ENCODE data around the gene EEF2K. TPM values are rescaled to one million over a fixed set of nuclear protein-coding genes. Genes with fewer than 3 reads are reported as not detected.

The EEF2K gene
- total and polyA plus RNA-seq, 4 donors, result 5.6 to 40.8 (median 17.4) TPM

DNA sequence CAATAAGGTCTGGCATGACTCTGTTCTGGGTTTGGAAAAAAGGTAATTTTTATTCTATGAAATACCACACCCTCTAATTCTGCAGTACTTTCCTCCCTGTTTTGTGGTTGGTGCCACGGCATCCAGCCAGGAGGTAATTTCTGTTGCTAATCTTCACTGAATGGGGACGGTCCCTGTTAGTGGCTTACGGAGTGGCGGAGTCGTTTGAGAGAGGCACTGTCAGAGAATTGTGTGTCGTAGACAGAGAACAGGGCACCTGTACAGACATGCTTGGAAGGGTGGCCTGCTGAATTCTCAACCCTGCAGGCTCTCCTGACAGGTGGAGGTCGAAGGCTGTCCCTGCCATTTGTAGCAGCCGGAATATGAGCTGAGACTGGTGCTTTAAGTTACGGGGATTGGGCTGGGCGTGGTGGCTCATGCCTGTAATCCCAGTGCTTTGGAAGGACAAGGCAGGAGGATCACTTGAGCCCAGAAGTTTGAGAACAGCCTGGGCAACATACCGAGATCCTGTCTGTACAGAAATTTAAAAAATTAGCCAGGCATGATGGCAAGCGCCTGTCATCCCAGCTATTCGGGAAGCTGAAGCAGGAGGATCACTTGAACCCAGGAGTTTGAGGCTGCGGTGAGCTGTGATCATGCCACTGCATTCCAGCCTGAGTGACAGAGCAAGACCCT is 33.2 kb downstream of the EEF2K start:
- Histone ChIP-seq H3K4me1 (ENCODE audit: control insufficient read depth in 5 of 5, insufficient read depth in 5 of 5, low read length in 5 of 5) (peaks cover 0 to 4% (median 3%) of the 10 kb centered on the region in 5 donors), H3K9ac (ENCODE audit: insufficient read depth in 1 of 2, low read length in 2 of 2) (no peak overlapping the region), H3K27ac (ENCODE audit: low read depth in 1 of 2, low read length in 1 of 2) (no peak overlapping the region), H3K27me3 (ENCODE audit: control insufficient read depth in 3 of 3, insufficient read depth in 3 of 3, low read length in 2 of 3) (no peaks in the 10 kb centered on the region), H3K9me3 (ENCODE audit: control insufficient read depth in 4 of 4, insufficient read depth in 3 of 4, low read length in 3 of 4) (no peaks in the 10 kb centered on the region), H3K36me3 (ENCODE audit: control insufficient read depth in 4 of 4, insufficient read depth in 4 of 4, low read length in 4 of 4) (peaks cover 0 to 9% (median 1%) of the 10 kb centered on the region in 4 donors), H3K4me3 (no peak overlapping the region)
- DNase-seq, result no peak
- 84 to 88% methylated on average over 14 of the region's 14 CpGs for WGBS, 2 donors
- TF ChIP-seq, protein P1, sequence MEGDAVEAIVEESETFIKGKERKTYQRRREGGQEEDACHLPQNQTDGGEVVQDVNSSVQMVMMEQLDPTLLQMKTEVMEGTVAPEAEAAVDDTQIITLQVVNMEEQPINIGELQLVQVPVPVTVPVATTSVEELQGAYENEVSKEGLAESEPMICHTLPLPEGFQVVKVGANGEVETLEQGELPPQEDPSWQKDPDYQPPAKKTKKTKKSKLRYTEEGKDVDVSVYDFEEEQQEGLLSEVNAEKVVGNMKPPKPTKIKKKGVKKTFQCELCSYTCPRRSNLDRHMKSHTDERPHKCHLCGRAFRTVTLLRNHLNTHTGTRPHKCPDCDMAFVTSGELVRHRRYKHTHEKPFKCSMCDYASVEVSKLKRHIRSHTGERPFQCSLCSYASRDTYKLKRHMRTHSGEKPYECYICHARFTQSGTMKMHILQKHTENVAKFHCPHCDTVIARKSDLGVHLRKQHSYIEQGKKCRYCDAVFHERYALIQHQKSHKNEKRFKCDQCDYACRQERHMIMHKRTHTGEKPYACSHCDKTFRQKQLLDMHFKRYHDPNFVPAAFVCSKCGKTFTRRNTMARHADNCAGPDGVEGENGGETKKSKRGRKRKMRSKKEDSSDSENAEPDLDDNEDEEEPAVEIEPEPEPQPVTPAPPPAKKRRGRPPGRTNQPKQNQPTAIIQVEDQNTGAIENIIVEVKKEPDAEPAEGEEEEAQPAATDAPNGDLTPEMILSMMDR (IDR thresholded peaks at IDR 0.05; ENCODE audit: control extremely low read depth, extremely low read depth), result no peak
- ATAC-seq (ENCODE audit: insufficient read depth, low FRiP score), result no peak

DNA sequence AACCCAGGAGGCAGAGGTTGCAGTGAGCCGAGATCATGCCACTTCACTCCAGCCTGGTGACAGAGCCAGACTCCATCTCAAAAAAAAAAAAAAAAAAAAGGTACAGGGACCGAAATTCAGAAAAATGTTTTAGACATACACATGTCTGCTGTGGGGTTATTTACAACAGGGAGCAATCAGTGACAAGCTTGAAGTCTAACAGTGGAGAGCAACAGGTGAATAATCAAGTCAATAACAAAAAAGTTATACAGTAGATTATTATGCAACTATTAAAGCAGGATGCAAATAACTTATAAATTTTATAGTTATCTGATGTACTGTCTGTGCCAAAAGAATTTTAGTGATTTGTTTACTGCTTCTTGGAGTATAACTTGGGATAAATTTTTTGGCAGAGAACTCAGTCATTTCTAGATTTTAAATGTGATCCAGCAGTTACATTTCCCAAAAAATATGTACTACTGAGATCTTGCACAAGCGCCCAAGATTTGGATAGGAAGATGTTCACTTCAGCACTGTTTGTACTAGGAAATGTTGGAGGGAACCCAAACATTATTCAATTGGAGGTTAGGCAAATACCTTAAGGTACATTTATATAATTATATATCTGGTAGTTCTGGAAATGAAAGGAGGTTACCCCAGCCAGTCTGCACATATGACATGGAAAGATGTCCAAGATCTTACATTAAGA is 34.1 kb downstream of the EEF2K start:
- peak in 2 of 3 donors; percentile 77 to 85 for DNase-seq
- whole genome bisulfite sequencing, 2 donors, result 63 to 64% methylated on average over 3 of the region's 3 CpGs
- no peak for ATAC-seq (ENCODE audit: insufficient read depth, low FRiP score)

DNA sequence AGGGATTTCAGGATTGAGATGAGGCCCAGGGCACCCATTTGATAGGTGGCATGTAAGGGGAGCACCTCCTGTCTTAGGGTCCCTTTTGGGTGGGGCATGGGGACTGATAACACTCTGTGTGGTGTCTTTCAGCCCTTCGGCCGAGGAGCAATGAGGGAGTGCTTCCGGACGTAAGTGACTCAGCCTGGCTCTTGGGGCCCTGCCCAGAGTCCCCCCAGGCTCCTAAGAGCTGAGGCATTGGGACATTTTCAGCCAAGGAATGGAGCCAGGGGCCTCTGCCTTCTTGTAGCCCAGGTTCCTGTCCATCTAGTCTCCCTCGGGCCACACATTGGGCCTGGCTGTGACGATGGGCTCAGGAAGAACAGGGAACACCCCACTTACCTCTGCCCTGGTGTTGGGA is 44.4 kb downstream of the EEF2K start:
- peaks cover 23 to 46% (median 26%) of the 10 kb centered on the region in 4 donors for H3K36me3 ChIP-seq (ENCODE audit: control insufficient read depth in 4 of 4, insufficient read depth in 4 of 4, low read length in 4 of 4)
- H3K4me1 ChIP-seq (ENCODE audit: control insufficient read depth in 5 of 5, insufficient read depth in 5 of 5, low read length in 5 of 5), result no peaks in the 10 kb centered on the region
- WGBS, 2 donors, result 96 to 98% methylated on average over 6 of the region's 6 CpGs
- H3K9ac ChIP-seq (ENCODE audit: insufficient read depth in 1 of 2, low read length in 2 of 2), result no peak overlapping the region
- H3K27ac ChIP-seq (ENCODE audit: low read depth in 1 of 2, low read length in 1 of 2), result no peak overlapping the region
- H3K9me3 ChIP-seq (ENCODE audit: control insufficient read depth in 4 of 4, insufficient read depth in 3 of 4, low read length in 3 of 4), result peaks cover 0 to 5% (median 2%) of the 10 kb centered on the region in 4 donors
- DNase-seq, result no peak
- H3K27me3 ChIP-seq (ENCODE audit: control insufficient read depth in 3 of 3, insufficient read depth in 3 of 3, low read length in 2 of 3), result no peaks in the 10 kb centered on the region
- H3K4me3 ChIP-seq, result no peak overlapping the region
- no peak for ATAC-seq (ENCODE audit: insufficient read depth, low FRiP score)
- TF ChIP-seq, protein P1 (IDR thresholded peaks at IDR 0.05; ENCODE audit: control extremely low read depth, extremely low read depth), result no peak

More for the DNA sequence above, 34.1 kb downstream of the EEF2K start:
- TF ChIP-seq, protein P1 (IDR thresholded peaks at IDR 0.05; ENCODE audit: control extremely low read depth, extremely low read depth), result no peak
- Histone ChIP-seq H3K27ac (ENCODE audit: low read depth in 1 of 2, low read length in 1 of 2) (no peak overlapping the region), H3K36me3 (ENCODE audit: control insufficient read depth in 4 of 4, insufficient read depth in 4 of 4, low read length in 4 of 4) (peaks cover 0 to 10% (median 4%) of the 10 kb centered on the region in 4 donors), H3K4me3 (no peak overlapping the region), H3K27me3 (ENCODE audit: control insufficient read depth in 3 of 3, insufficient read depth in 3 of 3, low read length in 2 of 3) (no peaks in the 10 kb centered on the region), H3K4me1 (ENCODE audit: control insufficient read depth in 5 of 5, insufficient read depth in 5 of 5, low read length in 5 of 5) (peaks cover 0 to 4% (median 3%) of the 10 kb centered on the region in 5 donors), H3K9me3 (ENCODE audit: control insufficient read depth in 4 of 4, insufficient read depth in 3 of 4, low read length in 3 of 4) (no peaks in the 10 kb centered on the region), H3K9ac (ENCODE audit: insufficient read depth in 1 of 2, low read length in 2 of 2) (no peak overlapping the region)
